ENCODE measurements around the gene TTC21B. TPM values are rescaled to one million over a fixed set of nuclear protein-coding genes. Genes with fewer than 3 reads are reported as not detected.

TTC21B gene
- total RNA-seq, 2 donors from 2014 or later = 28.0 to 49.6 TPM

GRCh38 chr2:165827921-165828276, 125.7 kb downstream of the TTC21B start:
- intact Hi-C loops (cut with DNase I) = no loop called here
- Histone ChIP-seq H3K4me3 (no peak overlapping the region), H3K9me3 (no peaks in the 10 kb centered on the region), H3K27me3 (replicated peaks; ENCODE audit: insufficient read depth) (no peaks in the 10 kb centered on the region), H3K27ac (no peak overlapping the region), H3K36me3 (no peaks in the 10 kb centered on the region), H3K4me1 (replicated peaks) (no peaks in the 10 kb centered on the region)
- TF ChIP-seq CTCF (IDR thresholded peaks at IDR 0.05) = no peak
- no peak for TF ChIP-seq POLR2AphosphoS5 (IDR thresholded peaks at IDR 0.05)
- TF ChIP-seq POLR2A (IDR thresholded peaks at IDR 0.05) = no peak
- 93% methylated on average over 1 of the region's 1 CpG for WGBS
- no peak for DNase-seq (ENCODE audit: low spot score)

- H3K4me1 ChIP-seq (replicated peaks) = no peaks in the 10 kb centered on the region
- no peaks in the 10 kb centered on the region for H3K9me3 ChIP-seq
- no peak overlapping the region for H3K27ac ChIP-seq
- no peak for DNase-seq (ENCODE audit: low spot score)
- intact Hi-C loops (cut with DNase I) = no loop called here
- H3K27me3 ChIP-seq (replicated peaks; ENCODE audit: insufficient read depth) = no peaks in the 10 kb centered on the region
- H3K36me3 ChIP-seq = no peaks in the 10 kb centered on the region
- 42% methylated on average over 3 of the region's 3 CpGs for WGBS
- TF ChIP-seq POLR2AphosphoS5 (IDR thresholded peaks at IDR 0.05) = no peak
- no peak for TF ChIP-seq CTCF (IDR thresholded peaks at IDR 0.05)
- TF ChIP-seq POLR2A (IDR thresholded peaks at IDR 0.05) = no peak
- no peak overlapping the region for H3K4me3 ChIP-seq
Measured at GRCh38 chr2:165827016-165827920, 126.3 kb downstream of the TTC21B start.

GRCh38 chr2:165825041-165825440, 128.5 kb downstream of the TTC21B start:
- Histone ChIP-seq H3K9me3 (no peaks in the 10 kb centered on the region), H3K27me3 (replicated peaks; ENCODE audit: insufficient read depth) (no peaks in the 10 kb centered on the region), H3K4me3 (no peak overlapping the region), H3K36me3 (no peaks in the 10 kb centered on the region), H3K4me1 (replicated peaks) (no peaks in the 10 kb centered on the region), H3K27ac (no peak overlapping the region)
- intact Hi-C loops (cut with DNase I) = no loop called here
- DNase-seq (ENCODE audit: low spot score) = no peak
- no peak for TF ChIP-seq POLR2AphosphoS5 (IDR thresholded peaks at IDR 0.05)
- no peak for TF ChIP-seq CTCF (IDR thresholded peaks at IDR 0.05)
- no peak for TF ChIP-seq POLR2A (IDR thresholded peaks at IDR 0.05)
- WGBS = 12% methylated on average over 2 of the region's 2 CpGs

Other genes starting within 250 kb of the TTC21B start
- 10 to 100 TPM; 24.5 to 69.9 TPM for gene GALNT3, start 159.5 kb downstream of the TTC21B start, total RNA-seq
- gene SCN1A, start 174.2 kb upstream of the TTC21B start, total RNA-seq = under 1 TPM in 1 of 2 donors, not detected in 1; 0.23 TPM